Measurements from ENCODE around the gene HEATR5A. TPM values are rescaled to one million over a fixed set of nuclear protein-coding genes. Genes with fewer than 3 reads are reported as not detected.
"Not testable (repeated sequence)": the region's sequence is repeated elsewhere in the genome, so short reads cannot be mapped to it uniquely, and the experiment has no call there.

HEATR5A gene
- total and polyA plus RNA-seq, 12 donors, result 17.0 to 65.0 (median 46.2) TPM

GRCh38 chr14:31382221-31382620 lies 38.1 kb downstream of the HEATR5A start:
- Histone ChIP-seq H3K36me3 (peaks cover 0 to 99% (median 37%) of the 10 kb centered on the region in 9 donors), H3K27ac (no peak overlapping the region), H3K9me3 (no peaks in the 10 kb centered on the region), H3K27me3 (no peaks in the 10 kb centered on the region), H3K4me1 (peaks cover 0 to 6% (median 0%) of the 10 kb centered on the region in 9 donors), H3K4me3 (no peak overlapping the region)
- no peak for DNase-seq
- intact Hi-C loops (cut with DNase I), result no loop called here
- TF ChIP-seq, protein P1, sequence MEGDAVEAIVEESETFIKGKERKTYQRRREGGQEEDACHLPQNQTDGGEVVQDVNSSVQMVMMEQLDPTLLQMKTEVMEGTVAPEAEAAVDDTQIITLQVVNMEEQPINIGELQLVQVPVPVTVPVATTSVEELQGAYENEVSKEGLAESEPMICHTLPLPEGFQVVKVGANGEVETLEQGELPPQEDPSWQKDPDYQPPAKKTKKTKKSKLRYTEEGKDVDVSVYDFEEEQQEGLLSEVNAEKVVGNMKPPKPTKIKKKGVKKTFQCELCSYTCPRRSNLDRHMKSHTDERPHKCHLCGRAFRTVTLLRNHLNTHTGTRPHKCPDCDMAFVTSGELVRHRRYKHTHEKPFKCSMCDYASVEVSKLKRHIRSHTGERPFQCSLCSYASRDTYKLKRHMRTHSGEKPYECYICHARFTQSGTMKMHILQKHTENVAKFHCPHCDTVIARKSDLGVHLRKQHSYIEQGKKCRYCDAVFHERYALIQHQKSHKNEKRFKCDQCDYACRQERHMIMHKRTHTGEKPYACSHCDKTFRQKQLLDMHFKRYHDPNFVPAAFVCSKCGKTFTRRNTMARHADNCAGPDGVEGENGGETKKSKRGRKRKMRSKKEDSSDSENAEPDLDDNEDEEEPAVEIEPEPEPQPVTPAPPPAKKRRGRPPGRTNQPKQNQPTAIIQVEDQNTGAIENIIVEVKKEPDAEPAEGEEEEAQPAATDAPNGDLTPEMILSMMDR (IDR thresholded peaks at IDR 0.05), result no peak
- ATAC-seq, result no peak
- 97 to 98% methylated on average over 1 of the region's 1 CpG for WGBS, 2 donors

DNA sequence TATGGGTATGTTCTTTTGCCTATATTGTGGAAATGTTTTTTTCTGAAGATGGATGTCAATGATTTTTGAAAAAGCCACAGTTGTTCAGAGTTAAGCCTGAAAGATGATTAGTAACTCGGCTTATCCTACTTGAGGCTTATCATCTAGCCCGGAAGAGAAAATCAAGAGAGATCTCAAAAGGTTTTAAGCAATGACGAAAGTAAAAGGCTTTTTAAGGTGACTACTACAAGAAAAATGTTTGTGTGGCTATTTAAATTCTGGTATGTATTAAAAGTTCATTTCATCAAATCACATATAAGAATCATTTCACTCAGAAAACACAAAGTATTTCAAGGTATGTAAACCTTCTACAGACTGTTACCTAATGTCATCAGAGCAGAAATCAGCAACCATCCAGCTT lies 40.2 kb downstream of the HEATR5A start:
- H3K27me3 ChIP-seq, result no peaks in the 10 kb centered on the region
- 89 to 92% methylated on average over 3 of the region's 3 CpGs for WGBS, 2 donors
- TF ChIP-seq, protein P1 (IDR thresholded peaks at IDR 0.05), result no peak
- H3K27ac ChIP-seq, result no peak overlapping the region
- intact Hi-C loops (cut with DNase I), result no loop called here
- ATAC-seq (no peak), DNase-seq (no peak)
- no peak overlapping the region for H3K4me3 ChIP-seq
- peaks cover 0 to 6% (median 0%) of the 10 kb centered on the region in 9 donors for H3K4me1 ChIP-seq
- no peaks in the 10 kb centered on the region for H3K9me3 ChIP-seq
- peaks cover 0 to 99% (median 35%) of the 10 kb centered on the region in 9 donors for H3K36me3 ChIP-seq

GRCh38 chr14:31379125-31379947 lies 41.0 kb downstream of the HEATR5A start:
- H3K27ac ChIP-seq; H3K27me3 ChIP-seq; ATAC-seq; DNase-seq; H3K4me3 ChIP-seq; intact Hi-C loops (cut with DNase I); H3K9me3 ChIP-seq; H3K4me1 ChIP-seq: not testable (repeated sequence)
- peaks cover 0 to 99% (median 33%) of the 10 kb centered on the region in 9 donors for H3K36me3 ChIP-seq
- 96 to 97% methylated on average over 16 of the region's 16 CpGs for WGBS, 2 donors

DNA sequence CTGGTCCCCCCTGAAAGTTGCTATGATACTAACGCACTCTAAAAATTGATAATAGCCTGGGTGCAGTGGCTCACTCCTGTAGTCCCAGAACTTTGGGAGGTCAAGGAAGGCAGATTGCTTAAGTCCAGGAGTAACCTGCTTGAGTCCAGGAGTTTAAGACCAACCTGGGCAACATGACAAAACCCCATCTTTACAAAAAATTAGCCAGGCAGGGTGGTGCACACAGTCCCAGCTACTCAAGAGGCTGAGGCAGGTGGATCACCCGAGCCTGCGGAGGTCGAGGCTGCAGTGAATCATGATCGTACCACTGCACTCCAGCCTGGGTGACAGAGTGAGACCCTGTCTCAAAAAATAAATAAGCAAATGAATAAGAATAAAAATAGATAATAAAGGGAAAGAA lies 42.9 kb downstream of the HEATR5A start:
- intact Hi-C loops (cut with DNase I), result no loop called here
- peaks cover 0 to 99% (median 38%) of the 10 kb centered on the region in 9 donors for H3K36me3 ChIP-seq
- H3K27ac ChIP-seq, result no peak overlapping the region
- TF ChIP-seq, protein P1 (IDR thresholded peaks at IDR 0.05), result no peak
- 96 to 98% methylated on average over 5 of the region's 5 CpGs for WGBS, 2 donors
- no peaks in the 10 kb centered on the region for H3K27me3 ChIP-seq
- no peaks in the 10 kb centered on the region for H3K9me3 ChIP-seq
- ATAC-seq (no peak), DNase-seq (no peak)
- peaks cover 0 to 6% (median 0%) of the 10 kb centered on the region in 9 donors for H3K4me1 ChIP-seq
- no peak overlapping the region for H3K4me3 ChIP-seq

DNA sequence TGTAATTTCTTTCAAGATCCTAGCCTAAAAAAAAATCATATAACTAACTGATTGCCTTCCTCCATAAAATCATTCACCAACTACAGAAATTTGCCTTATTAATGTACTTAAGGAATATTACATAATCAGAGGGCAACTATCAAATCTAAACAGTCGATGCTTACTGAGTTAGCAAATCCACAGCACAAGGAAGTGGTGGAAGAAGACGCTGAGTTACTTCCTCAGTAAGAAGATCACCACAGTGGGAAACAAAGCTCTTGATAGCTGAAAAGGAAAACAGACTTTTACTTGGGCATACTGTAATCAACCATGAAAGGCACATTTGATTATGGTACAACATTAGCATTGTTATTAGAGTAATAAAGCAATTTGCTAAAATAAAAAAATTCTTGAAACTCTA lies 48.7 kb downstream of the HEATR5A start:
- no peak for ATAC-seq
- H3K27ac ChIP-seq, result peak overlapping the region in 1 of 10 donors; percentile 45
- H3K36me3 ChIP-seq, result peaks cover 0 to 98% (median 32%) of the 10 kb centered on the region in 9 donors
- H3K9me3 ChIP-seq, result no peaks in the 10 kb centered on the region
- TF ChIP-seq, protein P1 (IDR thresholded peaks at IDR 0.05), result no peak
- H3K27me3 ChIP-seq, result no peaks in the 10 kb centered on the region
- H3K4me1 ChIP-seq, result peaks cover 0 to 5% (median 0%) of the 10 kb centered on the region in 9 donors
- DNase-seq, result no peak
- H3K4me3 ChIP-seq, result no peak overlapping the region
- WGBS, 2 donors, result 55 to 75% methylated on average over 2 of the region's 2 CpGs
- intact Hi-C loops (cut with DNase I), result no loop called here

All from heart right ventricle (tissue), 16 donors.